Retinal pigment epithelial cell (primary cell): ENCODE results near the gene IDS.
A peak's percentile ranks its signal among the peaks of the same experiment; 100 is the strongest.
"Not testable (repeated sequence)": the region's sequence is repeated elsewhere in the genome, so short reads cannot be mapped to it uniquely, and the experiment has no call there.

ENCODE experiments used
- DNase-seq: peaks from one replicate; pipeline ENCODE4 v3.0.0-alpha.2; 2010; ENCODE audit warnings: low read depth
- H3K4me3 ChIP-seq: 2 replicates; pipeline ENCODE4 v1.5.1; 2011; ENCODE audit warnings: mild to moderate bottlenecking, low read length, control low read depth, moderate library complexity
- TF ChIP-seq, protein P1 (sequence below): conservative IDR thresholded peaks from 2 replicates; pipeline ENCODE4 v1.5.1; 2011; ENCODE audit warnings: low read depth, low read length, control low read depth, inconsistent platforms

Gene IDS

DNA sequence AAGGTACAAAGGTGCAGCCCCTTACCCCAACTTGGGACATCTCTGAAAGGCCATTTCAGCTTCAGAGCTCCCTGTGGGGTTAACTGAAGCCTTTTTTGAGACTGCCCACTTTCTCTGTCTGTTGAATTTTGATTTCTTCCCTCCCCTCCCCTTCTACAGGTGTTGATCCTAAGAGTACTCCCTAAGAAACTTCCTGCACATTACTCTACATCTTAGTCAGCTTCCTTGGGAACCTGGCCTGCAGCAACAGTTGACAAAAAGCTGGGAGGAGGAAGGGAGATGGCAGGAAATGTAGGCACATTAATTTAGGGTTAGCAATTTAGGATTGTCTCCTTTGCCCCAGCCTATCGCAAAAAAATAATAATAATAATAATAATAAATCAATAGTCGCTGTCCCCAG is 1.2 kb upstream of the IDS start:
- TF ChIP-seq, protein P1, sequence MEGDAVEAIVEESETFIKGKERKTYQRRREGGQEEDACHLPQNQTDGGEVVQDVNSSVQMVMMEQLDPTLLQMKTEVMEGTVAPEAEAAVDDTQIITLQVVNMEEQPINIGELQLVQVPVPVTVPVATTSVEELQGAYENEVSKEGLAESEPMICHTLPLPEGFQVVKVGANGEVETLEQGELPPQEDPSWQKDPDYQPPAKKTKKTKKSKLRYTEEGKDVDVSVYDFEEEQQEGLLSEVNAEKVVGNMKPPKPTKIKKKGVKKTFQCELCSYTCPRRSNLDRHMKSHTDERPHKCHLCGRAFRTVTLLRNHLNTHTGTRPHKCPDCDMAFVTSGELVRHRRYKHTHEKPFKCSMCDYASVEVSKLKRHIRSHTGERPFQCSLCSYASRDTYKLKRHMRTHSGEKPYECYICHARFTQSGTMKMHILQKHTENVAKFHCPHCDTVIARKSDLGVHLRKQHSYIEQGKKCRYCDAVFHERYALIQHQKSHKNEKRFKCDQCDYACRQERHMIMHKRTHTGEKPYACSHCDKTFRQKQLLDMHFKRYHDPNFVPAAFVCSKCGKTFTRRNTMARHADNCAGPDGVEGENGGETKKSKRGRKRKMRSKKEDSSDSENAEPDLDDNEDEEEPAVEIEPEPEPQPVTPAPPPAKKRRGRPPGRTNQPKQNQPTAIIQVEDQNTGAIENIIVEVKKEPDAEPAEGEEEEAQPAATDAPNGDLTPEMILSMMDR, result no peak
- DNase-seq, result no peak
- H3K4me3 ChIP-seq, result no peak overlapping the region

DNA sequence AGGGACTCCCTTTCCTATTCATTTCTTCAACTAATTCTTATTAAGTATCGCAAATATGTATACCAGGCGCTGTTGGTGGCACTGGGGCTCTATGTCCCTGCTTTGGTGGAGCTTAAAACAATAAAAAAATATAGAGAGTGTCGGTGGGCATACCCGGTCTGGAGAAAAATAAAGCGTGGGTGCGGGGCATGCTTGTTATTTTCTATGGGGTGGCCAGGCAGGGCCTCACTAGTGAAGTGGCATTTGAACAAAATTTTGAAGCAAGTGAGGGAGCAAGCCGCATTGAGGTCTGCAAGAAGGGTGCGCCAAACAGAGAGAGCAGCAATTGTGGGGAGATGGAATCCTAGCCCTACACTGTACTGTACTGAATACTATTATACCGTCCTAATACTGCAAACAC is 565 bp upstream of the IDS start:
- DNase-seq, result no peak
- TF ChIP-seq, protein P1, result no peak
- no peak overlapping the region for H3K4me3 ChIP-seq

DNA sequence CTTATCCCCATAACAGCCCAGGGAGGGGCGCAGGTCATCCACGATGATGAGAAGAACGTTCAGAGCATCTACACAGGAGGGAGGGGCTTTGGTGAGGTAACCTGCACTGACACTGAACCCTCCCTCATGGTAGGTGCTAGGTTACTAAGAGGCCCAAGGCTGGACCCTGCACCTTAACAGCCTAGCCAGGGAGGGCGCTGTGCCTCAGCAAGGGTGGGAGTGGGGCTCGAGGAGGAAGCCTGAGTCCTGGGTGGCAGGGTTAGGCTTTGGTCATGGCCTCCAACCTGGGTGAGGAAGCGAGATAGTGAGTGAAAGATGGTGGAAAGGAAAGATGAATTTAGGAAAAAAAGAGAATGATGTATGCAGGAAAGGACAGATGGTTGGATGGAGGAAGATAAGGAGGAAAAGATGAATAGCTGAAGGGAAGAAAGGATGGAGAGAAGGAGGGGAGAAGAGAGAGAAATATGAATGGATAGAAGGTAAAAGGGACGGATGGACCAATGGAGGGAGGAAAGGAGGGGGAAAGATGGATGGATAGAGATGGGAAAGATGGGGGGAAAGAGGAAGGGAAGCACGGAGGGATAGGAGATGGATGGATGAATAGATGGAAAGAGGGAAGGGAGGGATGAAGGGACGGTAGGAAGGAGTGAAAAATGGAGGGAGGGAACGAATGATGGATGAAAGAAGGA is 736 bp downstream of the IDS start:
- no peak for DNase-seq
- TF ChIP-seq, protein P1, result peak; percentile 52
- peak overlapping the region; percentile 64 for H3K4me3 ChIP-seq

DNA sequence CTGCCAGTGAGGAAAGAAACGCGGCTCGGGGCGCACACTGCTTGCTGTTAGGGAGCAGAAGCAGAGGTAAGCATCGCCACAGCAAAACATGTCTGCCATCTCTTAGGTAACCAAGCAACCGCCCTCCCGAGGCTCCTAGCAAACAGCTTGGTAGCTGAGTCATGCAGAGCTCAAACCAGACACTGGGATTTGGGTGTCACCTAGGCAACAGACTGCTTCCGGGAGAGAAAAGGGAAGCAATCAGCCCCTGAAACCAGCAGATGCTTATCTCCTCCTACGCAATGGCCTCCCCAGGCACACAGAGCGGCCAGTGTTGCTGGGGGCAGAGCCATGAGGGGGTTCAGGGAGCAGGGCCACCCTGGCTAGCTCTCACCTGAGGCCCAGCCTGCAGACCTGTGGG is 1.7 kb downstream of the IDS start:
- peak overlapping the region; percentile 15 for H3K4me3 ChIP-seq
- DNase-seq, result peak; percentile 30

DNA sequence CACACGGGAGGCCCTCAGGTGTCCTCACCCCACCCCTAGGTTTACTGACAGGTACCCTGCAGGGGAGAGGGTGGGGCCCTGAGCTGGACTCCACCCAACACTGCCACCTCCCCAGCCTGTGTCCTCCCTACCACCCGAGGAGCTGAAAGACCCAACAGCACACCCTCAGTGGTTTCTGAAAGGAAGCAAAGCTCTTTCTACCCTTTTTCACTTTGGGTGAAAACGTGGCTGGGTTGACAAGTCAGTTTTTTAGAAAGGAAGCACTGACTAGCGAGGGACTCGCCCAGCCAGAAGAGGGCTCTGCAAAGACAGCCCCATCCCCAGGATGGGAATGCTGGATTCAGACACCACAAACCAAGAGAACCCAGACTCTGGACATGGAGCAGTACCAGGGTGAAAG is 2.2 kb downstream of the IDS start:
- not testable (repeated sequence) for DNase-seq, H3K4me3 ChIP-seq

DNA sequence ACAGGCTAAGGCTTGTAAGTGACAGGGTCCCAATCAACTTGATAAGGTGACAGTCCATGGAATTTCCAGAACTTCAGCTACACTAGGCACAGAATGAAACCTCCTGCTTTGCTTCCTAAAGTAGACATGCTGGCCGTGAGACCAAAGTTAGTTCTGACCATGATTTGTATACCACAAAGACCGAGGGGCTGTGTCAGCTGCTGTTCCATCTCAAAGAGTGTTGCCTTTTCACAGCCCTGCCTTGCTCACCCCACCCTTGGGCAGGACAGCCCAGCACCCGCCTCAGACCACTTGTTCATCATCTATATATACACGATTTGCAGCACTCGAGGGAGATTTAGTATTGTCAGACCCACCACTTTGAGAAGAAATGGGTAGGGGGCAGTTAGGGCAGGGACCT is 5.3 kb downstream of the IDS start:
- no peak overlapping the region for H3K4me3 ChIP-seq
- DNase-seq, result no peak
- TF ChIP-seq, protein P1, result no peak

DNA sequence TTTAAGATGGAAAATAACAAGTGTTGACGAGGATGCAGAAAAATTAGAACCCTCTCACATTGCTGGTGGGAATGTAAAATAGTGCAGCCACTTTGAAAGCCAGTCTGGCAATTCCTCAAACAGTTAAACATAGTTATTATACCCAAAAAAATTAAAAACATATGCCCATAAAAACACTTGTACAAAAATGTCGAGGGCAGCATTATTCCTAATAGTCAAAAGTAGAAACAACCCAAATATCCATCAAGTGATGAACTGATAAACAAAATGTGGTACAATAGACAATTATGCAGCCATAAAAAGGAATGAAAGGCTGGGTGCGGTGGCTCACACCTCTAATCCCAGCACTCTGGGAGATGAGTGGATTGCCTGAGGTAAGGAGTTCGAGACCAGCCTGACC is 6.3 kb downstream of the IDS start:
- DNase-seq, result no peak
- no peak overlapping the region for H3K4me3 ChIP-seq
- TF ChIP-seq, protein P1, result no peak

DNA sequence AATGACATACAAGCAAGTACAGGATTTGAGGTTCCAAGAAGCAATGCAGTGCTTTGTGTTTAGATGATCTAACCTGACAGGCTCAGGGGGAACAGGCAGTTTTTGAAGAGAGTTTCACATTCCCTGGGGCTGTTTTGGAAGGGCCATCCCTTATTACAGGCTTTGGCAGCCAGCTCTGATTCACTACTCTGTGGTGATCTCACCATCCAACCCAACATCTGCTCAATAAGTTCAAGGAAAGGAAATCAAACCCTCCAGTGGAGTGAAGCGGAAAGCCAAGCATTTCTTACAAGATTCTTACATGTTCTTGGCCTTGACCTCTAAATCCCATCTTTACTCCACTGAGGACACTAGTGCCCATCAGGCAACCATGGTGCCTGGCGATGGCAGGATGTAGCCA is 7.5 kb downstream of the IDS start:
- TF ChIP-seq, protein P1, result no peak
- no peak for DNase-seq

More for the DNA sequence above, 7.5 kb downstream of the IDS start:
- H3K4me3 ChIP-seq, result no peak overlapping the region
